Pons (tissue), 1 donor: Measurements from ENCODE around the gene RUFY3.
"Not testable (repeated sequence)": the region's sequence is repeated elsewhere in the genome, so short reads cannot be mapped to it uniquely, and the experiment has no call there.

Source experiments
- DNase-seq: peaks from one replicate; pipeline ENCODE4 v3.0.0-alpha.2; 2016; ENCODE audit warnings: low spot score

The RUFY3 gene

GRCh38 chr4:70737409-70737808 is 15.6 kb downstream of the RUFY3 start:
- DNase-seq, result no peak

GRCh38 chr4:70739496-70740337 is 18.0 kb downstream of the RUFY3 start:
- no peak for DNase-seq

DNA sequence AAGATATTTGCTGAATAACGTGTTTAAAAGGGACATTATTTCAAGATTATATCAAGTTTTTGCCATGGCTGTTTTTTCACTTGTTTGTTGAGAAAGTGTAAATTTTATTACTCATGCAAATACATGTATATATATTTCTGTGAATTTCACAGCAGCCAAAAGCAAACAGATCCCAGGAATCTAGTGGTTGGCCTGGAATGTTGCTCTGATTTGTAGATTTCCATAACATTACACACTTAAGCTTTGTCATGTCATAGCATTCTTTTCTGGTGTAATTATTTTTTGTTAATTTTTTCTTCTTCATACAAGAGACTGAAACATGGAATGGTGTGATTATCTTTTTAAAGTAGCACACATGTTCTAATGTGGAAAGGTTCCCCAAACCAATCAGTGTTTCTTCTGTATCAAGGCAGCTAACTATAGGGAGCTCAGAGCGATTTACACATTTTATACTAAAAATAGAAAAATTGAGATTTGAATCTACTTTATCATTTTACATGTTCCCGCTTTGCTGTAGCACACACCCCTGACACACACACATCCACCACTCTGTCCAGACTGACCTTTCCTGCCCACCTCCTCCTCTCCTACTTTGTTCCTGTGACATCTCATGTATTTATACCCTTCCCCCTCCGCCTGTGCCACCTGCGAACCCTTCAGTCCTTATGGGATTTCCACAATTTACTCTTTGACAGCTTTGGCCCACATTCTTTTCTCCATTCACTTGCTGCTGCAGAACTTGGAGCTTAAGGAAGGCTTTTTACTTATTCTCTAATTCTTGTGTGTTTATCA is 20.3 kb downstream of the RUFY3 start:
- DNase-seq, result no peak

DNA sequence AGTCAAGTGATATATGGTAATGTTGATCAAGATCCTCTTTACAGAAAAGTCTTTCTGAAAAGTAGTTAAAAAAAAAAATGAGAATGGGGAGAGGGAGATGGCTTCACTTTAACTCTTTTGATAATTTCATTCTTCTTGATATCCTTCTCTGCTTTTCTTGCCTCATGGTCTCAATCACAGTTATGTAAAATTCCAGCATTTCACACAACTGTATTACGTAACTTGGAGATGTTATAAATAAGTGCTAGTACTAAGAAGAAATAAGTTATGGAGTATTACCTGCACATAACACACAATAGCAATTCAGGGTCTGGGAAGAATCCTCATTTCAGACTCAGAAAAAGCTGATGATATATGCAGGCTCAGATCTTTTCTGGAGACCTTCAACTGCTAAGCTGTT is 22.0 kb downstream of the RUFY3 start:
- no peak for DNase-seq

- DNase-seq, result no peak
Observed at GRCh38 chr4:70746179-70746839, 24.5 kb downstream of the RUFY3 start.

DNA sequence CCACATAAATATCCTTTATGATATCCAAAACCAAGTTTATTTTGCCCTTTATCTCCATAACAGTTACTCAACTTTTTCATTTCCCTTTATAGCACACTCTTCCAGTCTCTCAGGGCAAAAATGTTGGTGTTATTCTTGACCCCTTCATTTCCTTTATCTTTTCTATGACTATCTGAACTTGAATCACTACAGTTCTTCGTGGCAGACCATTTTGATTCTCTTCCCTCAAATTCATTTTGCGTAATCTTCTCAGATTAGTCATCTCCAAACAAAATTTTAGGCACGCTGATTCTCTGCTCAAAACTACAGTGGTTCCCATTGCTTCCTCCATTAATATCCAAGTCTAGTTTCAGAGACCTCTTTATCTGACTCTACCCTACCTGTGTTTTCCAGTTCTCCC is 26.1 kb downstream of the RUFY3 start:
- DNase-seq, result no peak

GRCh38 chr4:70749313-70749712 is 27.5 kb downstream of the RUFY3 start:
- no peak for DNase-seq

DNA sequence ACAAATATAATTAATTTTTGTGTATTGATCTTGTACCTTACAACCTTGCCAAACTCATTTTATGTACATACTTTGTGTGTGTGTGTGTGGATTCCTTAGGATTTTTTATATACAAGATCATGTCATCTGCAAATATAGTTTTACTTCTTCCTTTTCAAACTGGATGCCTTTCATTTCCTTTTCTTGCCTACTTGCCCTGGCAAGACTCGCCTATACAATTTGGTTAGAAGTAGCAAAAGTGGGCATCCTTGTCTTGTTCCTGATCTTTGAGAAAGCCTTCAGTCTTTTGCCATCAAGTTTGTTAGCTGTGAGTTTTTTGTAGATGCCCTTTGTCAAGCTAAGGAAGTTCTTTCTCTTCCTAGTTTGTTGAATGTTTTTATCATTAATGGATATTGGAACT is 30.5 kb downstream of the RUFY3 start:
- DNase-seq, result no peak

DNA sequence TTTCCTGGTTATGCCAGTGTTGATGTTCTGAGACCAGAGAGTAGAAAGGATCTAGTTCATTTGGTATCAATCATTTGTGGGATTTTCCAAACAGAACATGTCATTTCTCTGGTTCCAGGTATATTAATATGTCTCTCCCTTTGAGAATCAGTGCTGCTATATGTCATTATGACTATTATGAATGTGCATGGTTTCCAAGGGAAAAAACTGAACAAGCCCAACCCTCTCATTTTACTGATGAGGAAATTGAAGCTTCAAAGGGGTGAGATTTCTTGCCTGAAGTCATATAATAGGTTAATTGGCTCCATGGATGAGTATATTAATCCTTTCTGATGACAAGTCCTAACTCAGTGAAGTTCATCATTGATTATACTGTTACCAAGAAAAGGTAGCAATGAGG is 31.9 kb downstream of the RUFY3 start:
- DNase-seq, result no peak

DNA sequence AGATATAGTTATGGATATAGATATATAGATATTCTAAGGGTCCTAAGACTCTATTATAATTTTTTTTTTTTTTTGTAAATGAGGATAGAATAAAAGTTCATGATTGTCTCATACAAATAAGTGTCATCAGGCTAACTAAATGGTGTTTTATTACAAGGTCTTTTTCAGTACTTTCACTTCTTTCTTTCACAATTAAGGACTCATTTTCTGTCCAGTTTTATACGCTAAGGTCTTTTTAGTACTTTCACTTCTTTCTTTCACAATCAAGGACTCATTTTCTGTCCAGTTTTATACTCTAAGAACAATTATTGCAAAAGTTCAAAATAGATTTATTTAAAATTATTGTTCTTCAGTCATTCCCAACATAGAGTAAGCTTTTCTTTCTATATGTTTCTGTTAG is 32.7 kb downstream of the RUFY3 start:
- DNase-seq, result peak; percentile 44

- no peak for DNase-seq
Observed at GRCh38 chr4:70754990-70755688, 33.4 kb downstream of the RUFY3 start.

- no peak for DNase-seq
Observed at GRCh38 chr4:70759126-70759525, 37.4 kb downstream of the RUFY3 start.

GRCh38 chr4:70759627-70760026 is 37.9 kb downstream of the RUFY3 start:
- DNase-seq, result no peak

DNA sequence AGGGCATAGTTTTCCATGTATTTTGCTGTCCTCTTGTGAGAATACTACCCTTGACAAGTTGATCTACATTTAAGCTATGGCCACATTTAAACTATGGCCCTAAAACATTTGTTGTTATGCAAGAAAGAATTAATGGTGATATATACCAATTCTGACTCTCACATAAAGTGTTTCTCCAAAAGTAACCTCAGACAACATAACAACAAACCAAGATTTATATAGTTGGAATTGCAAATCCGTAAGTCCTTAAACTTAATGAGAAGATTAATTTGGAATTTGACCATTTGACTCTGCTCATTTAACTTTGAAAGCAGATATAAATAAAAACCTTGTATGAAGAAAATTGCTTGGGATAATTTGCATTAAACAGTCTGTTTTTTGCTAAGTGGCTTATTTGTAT is 38.9 kb downstream of the RUFY3 start:
- DNase-seq, result no peak

DNA sequence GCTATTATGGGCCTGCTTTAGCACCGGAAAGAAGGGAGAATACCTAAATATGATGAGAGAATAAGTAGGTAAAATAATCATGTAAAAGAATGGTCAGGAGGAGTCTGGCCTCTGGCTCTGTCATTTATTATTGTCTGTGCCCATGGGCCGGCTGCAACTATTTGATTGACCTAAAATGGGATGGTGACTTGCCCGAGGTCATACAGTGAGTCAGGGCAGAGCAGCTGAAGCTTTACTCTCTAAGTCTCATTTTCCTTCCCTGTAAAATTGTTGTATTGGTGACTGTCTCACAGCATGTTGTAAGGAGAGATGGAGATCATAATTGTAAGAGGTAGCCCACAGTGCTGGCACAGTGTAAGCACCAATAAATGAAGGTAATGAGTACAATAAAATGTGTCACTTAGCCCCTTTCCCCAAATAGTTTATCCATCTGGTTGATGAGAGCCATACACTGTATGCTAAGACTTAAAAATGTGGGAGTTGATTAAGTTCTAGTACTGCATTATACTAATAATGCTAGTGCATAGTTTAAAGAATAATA is 39.6 kb downstream of the RUFY3 start:
- DNase-seq, result no peak

DNA sequence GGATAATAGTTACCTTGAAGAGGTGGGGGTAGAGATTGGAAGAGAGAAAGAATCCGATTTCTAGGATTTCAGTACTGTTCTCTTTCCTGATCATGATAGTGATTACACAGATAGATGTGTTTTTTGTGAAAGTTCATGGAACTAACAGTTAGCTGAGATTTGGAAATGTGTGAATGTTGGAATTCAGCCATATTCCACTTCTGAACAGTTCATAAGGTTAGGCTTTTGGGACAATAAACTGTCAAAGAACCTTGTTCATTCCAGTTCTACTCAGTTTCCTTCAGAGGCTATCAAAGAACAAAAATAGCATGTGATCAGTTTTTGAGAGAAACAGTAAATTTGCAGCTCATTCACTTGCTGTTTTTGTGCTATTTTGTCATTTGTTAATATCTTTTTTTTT is 43.6 kb downstream of the RUFY3 start:
- DNase-seq, result no peak

DNA sequence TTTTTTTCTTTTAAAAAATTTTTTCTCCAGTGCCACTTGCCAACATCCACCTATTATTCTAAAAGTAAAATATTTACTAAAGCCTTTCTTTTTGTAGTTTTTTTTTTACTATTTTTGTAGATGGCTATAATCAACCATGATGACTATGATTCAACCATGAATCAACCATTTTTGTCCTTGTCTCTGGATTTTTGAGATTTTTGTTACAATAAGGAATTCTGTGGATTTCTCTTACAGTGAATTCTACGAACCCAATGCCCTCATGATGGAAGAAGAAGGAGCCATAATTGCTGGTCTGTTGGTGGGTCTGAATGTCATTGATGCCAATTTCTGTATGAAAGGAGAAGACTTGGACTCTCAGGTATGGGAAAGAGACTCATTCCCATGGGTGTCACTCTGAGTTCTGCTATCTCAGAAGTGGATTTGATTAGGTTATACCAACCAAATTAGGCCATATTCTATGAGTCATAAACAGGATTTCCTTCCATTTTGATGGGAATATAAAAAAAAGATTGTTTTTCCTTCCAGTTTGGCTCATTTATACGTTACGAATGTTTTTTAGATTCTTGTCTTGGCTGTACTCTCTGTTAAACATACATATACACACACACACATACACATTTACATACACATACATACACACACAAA is 46.7 kb downstream of the RUFY3 start:
- DNase-seq, result no peak

- not testable (repeated sequence) for DNase-seq
Observed at GRCh38 chr4:70769396-70769795, 47.6 kb downstream of the RUFY3 start.

DNA sequence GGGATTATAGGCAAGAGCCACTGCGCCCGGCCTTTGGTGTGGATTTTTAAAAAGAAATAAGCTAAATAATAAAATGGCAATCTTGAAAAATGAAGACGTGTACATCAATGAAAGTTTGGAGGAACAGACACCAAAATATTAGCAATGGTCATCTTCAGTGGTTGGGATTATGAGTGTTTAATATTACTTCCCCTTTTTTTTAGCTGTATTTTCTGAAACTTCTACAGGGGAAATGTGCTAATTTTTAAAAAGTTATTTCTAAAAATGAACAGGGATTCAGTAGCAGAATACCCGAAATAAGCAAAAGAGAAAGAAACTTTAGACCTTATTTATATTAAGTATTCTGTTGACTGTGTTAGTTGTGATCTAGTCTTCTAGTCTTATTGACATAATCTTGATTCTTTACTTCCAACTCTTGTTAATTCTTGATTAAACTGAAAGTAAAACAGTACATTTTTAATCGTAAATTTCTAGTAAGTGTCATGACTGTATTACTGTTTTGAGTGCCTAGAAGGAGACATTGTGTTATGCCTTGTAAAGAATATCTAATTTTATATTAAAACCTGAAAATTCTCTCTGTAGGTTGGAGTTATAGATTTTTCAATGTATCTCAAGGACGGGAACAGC is 51.3 kb downstream of the RUFY3 start:
- no peak for DNase-seq

- DNase-seq, result peak; percentile 25
Observed at GRCh38 chr4:70778888-70779422, 57.2 kb downstream of the RUFY3 start.

DNA sequence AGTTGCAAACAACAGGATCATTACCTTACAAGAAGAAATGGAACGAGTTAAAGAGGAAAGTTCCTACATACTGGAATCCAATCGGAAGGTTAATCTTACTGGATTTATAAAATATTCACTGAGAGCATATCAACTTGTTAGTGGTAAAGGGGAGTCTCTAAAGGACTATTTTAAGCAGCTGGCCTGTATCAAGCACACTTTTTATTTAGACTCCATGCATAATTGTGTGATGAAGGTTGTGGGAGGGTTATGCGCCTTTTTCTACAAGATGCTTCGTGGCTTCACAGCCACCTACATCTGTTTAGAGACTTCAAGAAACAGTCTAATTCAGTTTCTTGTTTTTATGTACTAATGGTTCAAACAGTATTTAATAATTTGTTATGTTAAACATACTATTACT is 61.3 kb downstream of the RUFY3 start:
- DNase-seq, result no peak
